WTC11 (cell line): ENCODE results near the gene MAPKAPK3.

ENCODE experiments used
- ATF2 ChIP-seq: sonication (generic); formaldehyde crosslinking; IDR thresholded peaks from 2 replicates; pipeline ENCODE4 v1.8.1; 2022; ENCODE audit warnings: low read depth, missing genetic modification reagents, borderline replicate concordance
- CDX4 ChIP-seq: fragments of 250-450 bp; sonication (Bioruptor Pico); IDR thresholded peaks from 2 replicates; pipeline ENCODE4 v1.9.0; 2021; ENCODE audit warnings: moderate library complexity, mild to moderate bottlenecking, inconsistent platforms, borderline replicate concordance
- CTCF ChIP-seq: fragments of 200-600 bp; IDR thresholded peaks from 2 replicates; pipeline ENCODE4 v1.8.0; 2022; ENCODE audit warnings: antibody characterized with exemption
- STAT6 ChIP-seq: sonication (generic); formaldehyde crosslinking; conservative IDR thresholded peaks from 2 replicates; pipeline ENCODE4 v1.8.1; 2023; ENCODE audit warnings: mild to moderate bottlenecking, low read depth, missing genetic modification reagents, moderate library complexity
- TF ChIP-seq, protein P1 (sequence below): sonication (generic); formaldehyde crosslinking; IDR thresholded peaks from 2 replicates; pipeline ENCODE4 v1.8.0; 2022; ENCODE audit warnings: mild to moderate bottlenecking, missing genetic modification reagents

- no peak for TF ChIP-seq CTCF
- no peak for TF ChIP-seq STAT6 (CRISPR knock-in tag)
- TF ChIP-seq CDX4 (CRISPR knock-in tag) = no peak
- TF ChIP-seq, protein P1, sequence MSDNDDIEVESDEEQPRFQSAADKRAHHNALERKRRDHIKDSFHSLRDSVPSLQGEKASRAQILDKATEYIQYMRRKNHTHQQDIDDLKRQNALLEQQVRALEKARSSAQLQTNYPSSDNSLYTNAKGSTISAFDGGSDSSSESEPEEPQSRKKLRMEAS (CRISPR knock-in tag) = no peak
- TF ChIP-seq ATF2 (CRISPR knock-in tag) = no peak
Observed at GRCh38 chr3:50660386-50660785, 43.4 kb downstream of the MAPKAPK3 start.
